B cell (primary cell): ENCODE data around the gene LRRC4C. TPM values are rescaled to one million over a fixed set of nuclear protein-coding genes. Genes with fewer than 3 reads are reported as not detected.

ENCODE experiments used
- ATAC-seq: fragments of 200-7000 bp; cut with Tn5 transposase; one replicate; pipeline ENCODE4 v1.10.0; 2021; ENCODE audit warnings: low read depth, mild to moderate bottlenecking, moderate number of reproducible peaks, moderate library complexity
- CTCF ChIA-PET: fragments of 350-600 bp; sonication (Branson Sonifier 250); formaldehyde crosslinking; loops from one replicate; lab custom pipeline; 2021; ENCODE audit warnings: antibody characterized with exemption, inconsistent platforms; lab: Charles Lee
- POLR2A ChIA-PET: fragments of 350-600 bp; sonication (Branson Sonifier 250); formaldehyde crosslinking; loops from one replicate; lab custom pipeline; 2021; ENCODE audit warnings: antibody characterized with exemption; lab: Charles Lee
- DNase-seq: peaks from one replicate; pipeline ENCODE4 v3.0.0; 2013
- H2AFZ ChIP-seq: 2 replicates; pipeline ENCODE4 v1.6.1; 2012; ENCODE audit warnings: mild to moderate bottlenecking, low read depth, low read length; ENCODE audit not compliant: insufficient read depth, poor library complexity, severe bottlenecking
- H3K27ac ChIP-seq, 2 donors: 1 replicate in 1 of 2; 2 replicates in 1 of 2; pipeline ENCODE4 v1.5.1; 2012 to 2013; ENCODE audit warnings: low read length in 2 of 2, mild to moderate bottlenecking in 2 of 2, moderate library complexity in 1 of 2
- H3K27me3 ChIP-seq, 4 experiments: fragments of 200-600 bp in 1 of 4; sonication (generic) in 1 of 4; replicated peaks in 1 of 4; 1 replicate in 2 of 4; 2 replicates in 2 of 4; pipeline versions ENCODE4 v1.6.1 to v1.7.0; 2013 to 2016; ENCODE audit warnings: low read length in 3 of 4, mild to moderate bottlenecking in 2 of 4, mixed read lengths in 1 of 4, moderate library complexity in 1 of 4; ENCODE audit not compliant: insufficient read depth in 4 of 4, control insufficient read depth in 3 of 4; ENCODE audit errors: control extremely low read depth in 1 of 4
- H3K36me3 ChIP-seq, 2 experiments: replicated peaks in 1 of 2; 1 replicate in 1 of 2; 2 replicates in 1 of 2; pipeline versions ENCODE4 v1.6.1 to v1.7.1; 2013; ENCODE audit warnings: low read length in 1 of 2; ENCODE audit not compliant: insufficient read depth in 2 of 2, control insufficient read depth in 1 of 2; ENCODE audit errors: control extremely low read depth in 1 of 2, extremely low read depth in 1 of 2
- H3K4me1 ChIP-seq, 2 donors: fragments of 200-600 bp in 1 of 2; sonication (generic) in 1 of 2; 1 replicate in 1 of 2; 2 replicates in 1 of 2; pipeline versions ENCODE4 v1.5.1 to v1.6.1; 2013 to 2017; ENCODE audit warnings: low read length in 2 of 2; ENCODE audit not compliant: control insufficient read depth in 2 of 2, insufficient read depth in 2 of 2
- H3K4me2 ChIP-seq: replicated peaks from 2 replicates; pipeline ENCODE3; 2012; ENCODE audit warnings: mild to moderate bottlenecking, low read depth, low read length; ENCODE audit not compliant: poor library complexity, severe bottlenecking
- H3K4me3 ChIP-seq, 5 experiments: fragments of 200-600 bp in 1 of 5; sonication (generic) in 1 of 5; 1 replicate in 3 of 5; 2 replicates in 2 of 5; pipeline versions ENCODE4 v1.5.1 to v1.7.0; 2011 to 2016; ENCODE audit warnings: low read length in 4 of 5, mild to moderate bottlenecking in 4 of 5, low read depth in 2 of 5, control low read depth in 1 of 5, moderate library complexity in 1 of 5; ENCODE audit not compliant: insufficient read depth in 1 of 5; ENCODE audit errors: control extremely low read depth in 1 of 5, extremely low read depth in 1 of 5
- H3K79me2 ChIP-seq: fragments of 200-600 bp; sonication (generic); one replicate; pipeline ENCODE4 v1.6.0; 2016; ENCODE audit warnings: low read length; ENCODE audit not compliant: control insufficient read depth, insufficient read depth
- H3K9ac ChIP-seq: fragments of 200-600 bp; sonication (generic); 2 replicates; pipeline ENCODE4 v1.6.1; 2017; ENCODE audit warnings: mild to moderate bottlenecking, low read length, moderate library complexity
- H3K9me3 ChIP-seq, 3 donors: one replicate each; pipeline versions ENCODE4 v1.6.1 to v1.7.1; 2013; ENCODE audit warnings: low read length in 2 of 3; ENCODE audit not compliant: control insufficient read depth in 2 of 3, insufficient read depth in 1 of 3; ENCODE audit errors: control extremely low read depth in 1 of 3
- H4K20me1 ChIP-seq: 2 replicates; pipeline ENCODE4 v1.6.0; 2012; ENCODE audit warnings: mild to moderate bottlenecking, low read length; ENCODE audit not compliant: insufficient read depth, control insufficient read depth, poor library complexity, severe bottlenecking
- H3K27ac Mint-ChIP-seq: one replicate; pipeline ENCODE4 v1.8.0; 2021; ENCODE audit warnings: mixed read lengths
- H3K27me3 Mint-ChIP-seq: one replicate; pipeline ENCODE4 v1.8.0; 2021; ENCODE audit warnings: mixed read lengths
- H3K4me1 Mint-ChIP-seq: one replicate; pipeline ENCODE4 v1.8.0; 2021; ENCODE audit warnings: mixed read lengths
- H3K4me3 Mint-ChIP-seq: one replicate; pipeline ENCODE4 v1.8.0; 2021; ENCODE audit warnings: mixed read lengths
- H3K9me3 Mint-ChIP-seq: one replicate; pipeline ENCODE4 v1.8.0; 2022; ENCODE audit warnings: mixed read lengths; ENCODE audit not compliant: insufficient read depth
- CTCF ChIP-seq: fragments of 200-600 bp; IDR thresholded peaks from one replicate; pipeline ENCODE4 v1.8.0; 2022; ENCODE audit warnings: antibody characterized with exemption, mild to moderate bottlenecking
- EZH2 ChIP-seq: IDR thresholded peaks from 2 replicates; pipeline ENCODE4 v1.6.1; 2012; ENCODE audit warnings: borderline replicate concordance, low read depth, mild to moderate bottlenecking, moderate library complexity, low read length; ENCODE audit not compliant: insufficient read depth, poor library complexity, severe bottlenecking
- WGBS: methylation state at CpG from one replicate; pipeline ENCODE4 v1.1.5; 2013; ENCODE audit warnings: missing lambda C conversion rate; ENCODE audit not compliant: insufficient coverage; 5-methylcytosine and 5-hydroxymethylcytosine counted together
- intact Hi-C: fragments of 100-400 bp; cut with micrococcal nuclease; formaldehyde crosslinking; loops from one replicate; pipeline ENCODE4 v1.10.0; 2022
- polyA plus RNA-seq: library from polyadenylated mRNA; depleted of rRNA; stranded (reverse); fragments of >200 nt; gene quantifications from 2 replicates; pipeline ENCODE4 v1.2.3, GENCODE V29; 2012
- total RNA-seq, 2 donors: library from RNA; stranded (reverse); fragments of 120-200 nt in 1 of 2; gene quantifications; 1 replicate in 1 of 2; 2 replicates in 1 of 2; pipeline versions ENCODE4 v1.2.3 to v1.2.4, GENCODE V29; 2013 to 2022

Gene LRRC4C
- total and polyA plus RNA-seq, 2 donors (not counting 1 experiment from before 2014, with no cell fraction given), result 0.57 TPM; not detected in 1

- Histone ChIP-seq H3K4me1 (no peaks in the 10 kb centered on the region), H3K9me3 (no peaks in the 10 kb centered on the region), H3K27ac (no peak overlapping the region), H3K4me2 (no peak overlapping the region), H2AFZ (no peak overlapping the region), H3K79me2 (no peaks in the 10 kb centered on the region), H4K20me1 (no peaks in the 10 kb centered on the region), H3K9ac (no peak overlapping the region), H3K4me3 (no peak overlapping the region), H3K36me3 (no peaks in the 10 kb centered on the region), H3K27me3 (no peaks in the 10 kb centered on the region)
- Mint-ChIP-seq H3K9me3 (no peaks in the 10 kb centered on the region), H3K27ac (no peak overlapping the region), H3K27me3 (no peaks in the 10 kb centered on the region), H3K4me3 (no peak overlapping the region), H3K4me1 (no peaks in the 10 kb centered on the region)
- ATAC-seq (no peak), DNase-seq (no peak)
- POLR2A ChIA-PET, result no interaction called here
- WGBS, result 79% methylated on average over 2 of the region's 2 CpGs
- intact Hi-C loops, result no loop called here
- CTCF ChIA-PET, result no interaction called here
- TF ChIP-seq CTCF, result no peak
- TF ChIP-seq EZH2, result no peak
These were observed 56.0 kb downstream of the LRRC4C start for GRCh38 chr11:41403458-41403857.

GRCh38 chr11:41400819-41401382 is 58.6 kb downstream of the LRRC4C start:
- H3K27me3 ChIP-seq, result no peaks in the 10 kb centered on the region
- Mint-ChIP-seq H3K4me3 (no peak overlapping the region), H3K9me3 (no peaks in the 10 kb centered on the region), H3K27me3 (no peaks in the 10 kb centered on the region), H3K27ac (no peak overlapping the region), H3K4me1 (no peaks in the 10 kb centered on the region)
- no peak overlapping the region for H3K27ac ChIP-seq
- H3K4me2 ChIP-seq, result no peak overlapping the region
- no CpG with 5 or more reads among the region's 1 CpG for WGBS
- H3K79me2 ChIP-seq, result no peaks in the 10 kb centered on the region
- no peaks in the 10 kb centered on the region for H3K36me3 ChIP-seq
- no peaks in the 10 kb centered on the region for H3K4me1 ChIP-seq
- H4K20me1 ChIP-seq, result no peaks in the 10 kb centered on the region
- ChIA-PET CTCF (no interaction called here), POLR2A (no interaction called here)
- no peak overlapping the region for H3K9ac ChIP-seq
- DNase-seq, result no peak
- H3K9me3 ChIP-seq, result no peaks in the 10 kb centered on the region
- TF ChIP-seq CTCF, result no peak
- no peak for TF ChIP-seq EZH2
- no peak for ATAC-seq
- H3K4me3 ChIP-seq, result no peak overlapping the region
- intact Hi-C loops, result no loop called here
- no peak overlapping the region for H2AFZ ChIP-seq
